Hepatocyte (in vitro differentiated cells): ENCODE results near the gene CD4. TPM values are rescaled to one million over a fixed set of nuclear protein-coding genes. Genes with fewer than 3 reads are reported as not detected.
A peak's percentile ranks its signal among the peaks of the same experiment; 100 is the strongest.
"Not testable (repeated sequence)": the region's sequence is repeated elsewhere in the genome, so short reads cannot be mapped to it uniquely, and the experiment has no call there.

Experiments used
- DNase-seq: peaks from one replicate; pipeline ENCODE4 v3.0.0-alpha.2; 2016; ENCODE audit warnings: low spot score
- H2AFZ ChIP-seq: fragments of 200-600 bp; sonication (generic); 2 replicates; pipeline ENCODE4 v1.6.0; 2016; ENCODE audit warnings: antibody characterized with exemption, mild to moderate bottlenecking
- H3K27ac ChIP-seq: fragments of 200-600 bp; sonication (generic); 2 replicates; pipeline ENCODE4 v1.5.1; 2016; ENCODE audit warnings: mild to moderate bottlenecking
- H3K27me3 ChIP-seq: fragments of 200-600 bp; sonication (generic); 2 replicates; pipeline ENCODE4 v1.6.1; 2016
- H3K36me3 ChIP-seq: fragments of 200-600 bp; sonication (generic); replicated peaks from 2 replicates; pipeline ENCODE4 v1.5.1; 2016; ENCODE audit warnings: low read depth; ENCODE audit not compliant: insufficient read depth
- H3K4me1 ChIP-seq: fragments of 200-600 bp; sonication (generic); 2 replicates; pipeline ENCODE4 v1.5.1; 2016; ENCODE audit warnings: mild to moderate bottlenecking, moderate library complexity; ENCODE audit not compliant: insufficient read depth
- H3K4me2 ChIP-seq: fragments of 200-600 bp; sonication (generic); 2 replicates; pipeline ENCODE4 v1.6.0; 2016
- H3K4me3 ChIP-seq: fragments of 200-600 bp; sonication (generic); 2 replicates; pipeline ENCODE4 v1.5.1; 2016; ENCODE audit warnings: mild to moderate bottlenecking
- H3K79me2 ChIP-seq: fragments of 200-600 bp; sonication (generic); 2 replicates; pipeline ENCODE4 v1.6.0; 2017; ENCODE audit warnings: mild to moderate bottlenecking
- H3K9me2 ChIP-seq: fragments of 200-600 bp; sonication (generic); replicated peaks from 2 replicates; pipeline ENCODE4 v1.6.0; 2017; ENCODE audit warnings: mild to moderate bottlenecking; ENCODE audit not compliant: insufficient read depth
- H3K9me3 ChIP-seq: fragments of 200-600 bp; sonication (generic); 2 replicates; pipeline ENCODE4 v1.5.1; 2016; ENCODE audit warnings: low read depth, mild to moderate bottlenecking
- H4K20me1 ChIP-seq: fragments of 200-600 bp; sonication (generic); 2 replicates; pipeline ENCODE4 v1.6.0; 2016; ENCODE audit warnings: mild to moderate bottlenecking; ENCODE audit not compliant: insufficient read depth, poor library complexity, severe bottlenecking
- CTCF ChIP-seq: fragments of 200-600 bp; sonication (generic); IDR thresholded peaks from 2 replicates; pipeline ENCODE4 v1.5.1; 2016; ENCODE audit warnings: antibody characterized with exemption, mild to moderate bottlenecking; ENCODE audit not compliant: poor library complexity
- EZH2 ChIP-seq: fragments of 200-600 bp; sonication (generic); IDR thresholded peaks from 2 replicates; pipeline ENCODE4 v1.6.1; 2016; ENCODE audit warnings: antibody characterized with exemption, mild to moderate bottlenecking, borderline replicate concordance
- EZH2phosphoT487 ChIP-seq: fragments of 200-600 bp; sonication (generic); IDR thresholded peaks from one replicate; pipeline ENCODE4 v1.6.1; 2018; ENCODE audit warnings: antibody characterized with exemption, mild to moderate bottlenecking, low read depth, moderate library complexity; ENCODE audit not compliant: unreplicated experiment, severe bottlenecking
- WGBS: methylation state at CpG from one replicate; pipeline ENCODE4 v1.1.6; 2016; ENCODE audit warnings: low lambda C conversion rate; ENCODE audit errors: missing lambda C conversion rate; 5-methylcytosine and 5-hydroxymethylcytosine counted together
- polyA plus RNA-seq: library from polyadenylated mRNA; unstranded; fragments of >200 nt; fragmentation: Nextera tagmentation; extraction: Ambion mirVana; gene quantifications from 2 replicates; pipeline ENCODE4 v1.2.1, GENCODE V29; 2016
- total RNA-seq: library from RNA; depleted of rRNA; stranded (reverse); fragments of >200 nt; gene quantifications from 2 replicates; pipeline ENCODE4 v1.2.3, GENCODE V29; 2014

The CD4 gene
- total and polyA plus RNA-seq, 2 experiments from 2014 or later = 2.7 to 6.4 TPM

GRCh38 chr12:6868211-6869048, 79.1 kb downstream of the CD4 start:
- Histone ChIP-seq H3K79me2 (peaks cover 36% of the 10 kb centered on the region), H3K4me3 (peak overlapping the region; percentile 94), H2AFZ (peak overlapping the region; percentile 11), H4K20me1 (peaks cover 21% of the 10 kb centered on the region), H3K27ac (peak overlapping the region; percentile 97), H3K4me1 (peaks cover 23% of the 10 kb centered on the region), H3K9me2 (no peaks in the 10 kb centered on the region), H3K9me3 (no peaks in the 10 kb centered on the region), H3K36me3 (no peaks in the 10 kb centered on the region), H3K4me2 (peak overlapping the region; percentile 84), H3K27me3 (no peaks in the 10 kb centered on the region)
- TF ChIP-seq CTCF (no peak), EZH2phosphoT487 (no peak), EZH2 (no peak)
- WGBS = 7% methylated on average over 22 of the region's 22 CpGs
- DNase-seq = no peak

GRCh38 chr12:6869049-6870021, 80.0 kb downstream of the CD4 start:
- no peaks in the 10 kb centered on the region for H3K9me2 ChIP-seq
- no peak for TF ChIP-seq EZH2
- no peak for TF ChIP-seq EZH2phosphoT487
- TF ChIP-seq CTCF = peak; percentile 82
- peaks cover 40% of the 10 kb centered on the region for H3K79me2 ChIP-seq
- H3K4me3 ChIP-seq = peak overlapping the region; percentile 94
- 36% methylated on average over 12 of the region's 12 CpGs for WGBS
- no peaks in the 10 kb centered on the region for H3K36me3 ChIP-seq
- H3K27ac ChIP-seq = peak overlapping the region; percentile 97
- no peaks in the 10 kb centered on the region for H3K27me3 ChIP-seq
- no peak overlapping the region for H2AFZ ChIP-seq
- H3K4me1 ChIP-seq = peaks cover 28% of the 10 kb centered on the region
- DNase-seq = peak; percentile 93
- H3K4me2 ChIP-seq = peak overlapping the region; percentile 84
- no peaks in the 10 kb centered on the region for H3K9me3 ChIP-seq
- peaks cover 21% of the 10 kb centered on the region for H4K20me1 ChIP-seq

GRCh38 chr12:6870304-6870703, 81.0 kb downstream of the CD4 start:
- WGBS = 93% methylated on average over 4 of the region's 4 CpGs
- H3K27ac ChIP-seq, DNase-seq, H3K4me2 ChIP-seq, H2AFZ ChIP-seq, H3K9me3 ChIP-seq, H3K4me3 ChIP-seq, H3K36me3 ChIP-seq, H3K27me3 ChIP-seq, H3K9me2 ChIP-seq: not testable (repeated sequence)
- Histone ChIP-seq H3K4me1 (peaks cover 29% of the 10 kb centered on the region), H3K79me2 (peaks cover 44% of the 10 kb centered on the region), H4K20me1 (peaks cover 21% of the 10 kb centered on the region)

Other genes starting within 250 kb of the CD4 start
- 5.4 and 7.5 TPM in 2 replicates for gene IFFO1, start 233.5 kb upstream of the CD4 start, total RNA-seq
- gene IFFO1, start 233.5 kb upstream of the CD4 start, polyA plus RNA-seq = 11.2 and 15.2 TPM in 2 replicates
- 36.1 and 40.3 TPM in 2 replicates for gene NOP2, start 221.2 kb upstream of the CD4 start, total RNA-seq
- gene NOP2, start 221.2 kb upstream of the CD4 start, polyA plus RNA-seq = 37.8 and 38.1 TPM in 2 replicates
- gene CHD4, start 182.1 kb upstream of the CD4 start, total RNA-seq = 181 and 211 TPM in 2 replicates
- gene CHD4, start 182.1 kb upstream of the CD4 start, polyA plus RNA-seq = 74.1 and 108 TPM in 2 replicates
- gene LPAR5, start 153.6 kb upstream of the CD4 start, total RNA-seq = 0.60 and 1.0 TPM in 2 replicates
- gene LPAR5, start 153.6 kb upstream of the CD4 start, polyA plus RNA-seq = 0.34 and 2.0 TPM in 2 replicates
- 0.20 and 0.68 TPM in 2 replicates for gene ACRBP, start 142.1 kb upstream of the CD4 start, total RNA-seq
- 0.62 and 1.8 TPM in 2 replicates for gene ACRBP, start 142.1 kb upstream of the CD4 start, polyA plus RNA-seq
- gene ING4, start 126.4 kb upstream of the CD4 start, total RNA-seq = 35.7 and 39.7 TPM in 2 replicates
- gene ING4, start 126.4 kb upstream of the CD4 start, polyA plus RNA-seq = 38.9 and 42.9 TPM in 2 replicates
- 33.8 and 34.5 TPM in 2 replicates for gene ZNF384, start 100.2 kb upstream of the CD4 start, total RNA-seq
- 35.8 and 41.8 TPM in 2 replicates for gene ZNF384, start 100.2 kb upstream of the CD4 start, polyA plus RNA-seq
- 0.16 and 0.17 TPM in 2 replicates for gene PIANP, start 88.7 kb upstream of the CD4 start, total RNA-seq
- 0.95 and 1.0 TPM in 2 replicates for gene PIANP, start 88.7 kb upstream of the CD4 start, polyA plus RNA-seq
- 46.9 and 56.7 TPM in 2 replicates for gene COPS7A, start 65.5 kb upstream of the CD4 start, total RNA-seq
- gene COPS7A, start 65.5 kb upstream of the CD4 start, polyA plus RNA-seq = 65.2 and 73.6 TPM in 2 replicates
- gene MLF2, start 36.4 kb upstream of the CD4 start, total RNA-seq = 210 and 241 TPM in 2 replicates
- gene MLF2, start 36.4 kb upstream of the CD4 start, polyA plus RNA-seq = 508 and 535 TPM in 2 replicates
- 179 and 180 TPM in 2 replicates for gene PTMS, start 23.2 kb upstream of the CD4 start, total RNA-seq
- gene PTMS, start 23.2 kb upstream of the CD4 start, polyA plus RNA-seq = 282 and 315 TPM in 2 replicates
- 0.52 and 0.70 TPM in 2 replicates for gene LAG3, start 17.0 kb upstream of the CD4 start, total RNA-seq
- gene LAG3, start 17.0 kb upstream of the CD4 start, polyA plus RNA-seq = 0.91 and 1.2 TPM in 2 replicates
- gene GPR162, start 32.3 kb downstream of the CD4 start, total RNA-seq = 1.2 and 2.3 TPM in 2 replicates
- 2.3 and 6.2 TPM in 2 replicates for gene GPR162, start 32.3 kb downstream of the CD4 start, polyA plus RNA-seq
- 19.6 and 38.1 TPM in 2 replicates for gene P3H3, start 38.9 kb downstream of the CD4 start, total RNA-seq
- 38.6 and 47.3 TPM in 2 replicates for gene P3H3, start 38.9 kb downstream of the CD4 start, polyA plus RNA-seq
- gene GNB3, start 51.4 kb downstream of the CD4 start, total RNA-seq = 1.6 and 2.6 TPM in 2 replicates
- 10.2 and 19.1 TPM in 2 replicates for gene GNB3, start 51.4 kb downstream of the CD4 start, polyA plus RNA-seq
- gene CDCA3, start 61.8 kb downstream of the CD4 start, total RNA-seq = 7.5 and 8.5 TPM in 2 replicates
- gene CDCA3, start 61.8 kb downstream of the CD4 start, polyA plus RNA-seq = 18.2 and 20.6 TPM in 2 replicates
- gene USP5, start 62.6 kb downstream of the CD4 start, total RNA-seq = 60.5 and 61.6 TPM in 2 replicates
- gene USP5, start 62.6 kb downstream of the CD4 start, polyA plus RNA-seq = 73.7 and 78.9 TPM in 2 replicates
- 571 and 614 TPM in 2 replicates for gene TPI1, start 78.0 kb downstream of the CD4 start, total RNA-seq
- 891 and 918 TPM in 2 replicates for gene TPI1, start 78.0 kb downstream of the CD4 start, polyA plus RNA-seq
- gene SPSB2, start 83.8 kb downstream of the CD4 start, total RNA-seq = 10.8 and 14.1 TPM in 2 replicates
- 11.0 and 13.8 TPM in 2 replicates for gene SPSB2, start 83.8 kb downstream of the CD4 start, polyA plus RNA-seq
- 8.2 and 9.3 TPM in 2 replicates for gene LRRC23, start 115.3 kb downstream of the CD4 start, total RNA-seq
- gene LRRC23, start 115.3 kb downstream of the CD4 start, polyA plus RNA-seq = 9.9 and 12.9 TPM in 2 replicates
- gene ENO2, start 125.1 kb downstream of the CD4 start, total RNA-seq = 11.1 and 11.8 TPM in 2 replicates
- gene ENO2, start 125.1 kb downstream of the CD4 start, polyA plus RNA-seq = 14.2 and 18.8 TPM in 2 replicates
- gene ATN1, start 138.4 kb downstream of the CD4 start, total RNA-seq = 11.1 and 15.8 TPM in 2 replicates
- 32.7 and 43.7 TPM in 2 replicates for gene ATN1, start 138.4 kb downstream of the CD4 start, polyA plus RNA-seq
- not detected in 2 replicates for gene RNU7-1, start 154.3 kb downstream of the CD4 start, total RNA-seq
- gene RNU7-1, start 154.3 kb downstream of the CD4 start, polyA plus RNA-seq = not detected in 2 replicates
- gene C12orf57, start 154.5 kb downstream of the CD4 start, total RNA-seq = 219 and 289 TPM in 2 replicates
- 217 and 219 TPM in 2 replicates for gene C12orf57, start 154.5 kb downstream of the CD4 start, polyA plus RNA-seq
- gene PTPN6, start 161.8 kb downstream of the CD4 start, total RNA-seq = 14.5 and 17.2 TPM in 2 replicates
- 20.8 and 25.4 TPM in 2 replicates for gene PTPN6, start 161.8 kb downstream of the CD4 start, polyA plus RNA-seq
- gene PHB2, start 181.1 kb downstream of the CD4 start, total RNA-seq = 186 and 197 TPM in 2 replicates
- gene PHB2, start 181.1 kb downstream of the CD4 start, polyA plus RNA-seq = 142 and 143 TPM in 2 replicates
- 24.3 and 26.8 TPM in 2 replicates for gene EMG1, start 181.4 kb downstream of the CD4 start, total RNA-seq
- 50.3 and 51.8 TPM in 2 replicates for gene EMG1, start 181.4 kb downstream of the CD4 start, polyA plus RNA-seq
- gene LPCAT3, start 228.9 kb downstream of the CD4 start, total RNA-seq = 76.9 and 78.6 TPM in 2 replicates
- gene LPCAT3, start 228.9 kb downstream of the CD4 start, polyA plus RNA-seq = 118 and 119 TPM in 2 replicates